Neural progenitor cell (in vitro differentiated cells): ENCODE measurements around the gene S100A6.

Experiments used
- CTCF ChIP-seq: fragments of 200-600 bp; sonication (generic); IDR thresholded peaks from 2 replicates; pipeline ENCODE4 v1.5.1; 2017; ENCODE audit warnings: antibody characterized with exemption, mild to moderate bottlenecking
- EZH2 ChIP-seq: fragments of 200-600 bp; sonication (generic); IDR thresholded peaks from 2 replicates; pipeline ENCODE4 v1.6.1; 2017; ENCODE audit warnings: antibody characterized with exemption, mild to moderate bottlenecking, moderate library complexity
- EZH2phosphoT487 ChIP-seq: fragments of 200-600 bp; sonication (generic); IDR thresholded peaks from 2 replicates; pipeline ENCODE4 v1.6.1; 2017; ENCODE audit warnings: antibody characterized with exemption

DNA sequence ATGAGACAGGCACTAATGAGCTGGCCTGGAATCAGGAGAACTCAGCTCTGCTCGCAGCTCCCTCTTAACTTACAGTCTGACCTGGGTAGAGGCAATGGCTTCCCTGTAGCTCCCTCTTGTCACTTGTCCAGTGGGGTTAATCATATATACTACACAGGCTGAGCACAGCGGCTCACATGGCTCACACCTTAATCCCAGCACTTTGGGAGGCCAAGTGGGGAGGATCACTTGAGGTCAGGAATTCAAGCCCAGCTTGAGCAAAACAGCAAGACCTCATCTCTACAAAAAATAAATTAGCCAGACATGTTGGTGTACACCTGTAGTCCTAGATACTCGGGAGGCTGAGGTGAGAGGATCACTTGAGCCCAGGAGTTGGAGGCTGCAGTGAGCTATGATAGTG is 4.2 kb downstream of the S100A6 start:
- TF ChIP-seq EZH2 (no peak), CTCF (no peak), EZH2phosphoT487 (no peak)
